OCI-LY1 (cell line): ENCODE measurements around the gene ADAMTS17.

ENCODE experiments used
- H2AFZ ChIP-seq: fragments of 200-600 bp; sonication (generic), shearing (Covaris generic); 2 replicates; pipeline ENCODE4 v1.6.0; 2014; ENCODE audit warnings: antibody characterized with exemption, mild to moderate bottlenecking, low read length
- H3F3A ChIP-seq: fragments of 200-600 bp; sonication (generic), shearing (Covaris generic); 2 replicates; pipeline ENCODE4 v1.6.0; 2014; ENCODE audit warnings: mild to moderate bottlenecking, antibody characterized with exemption, low read length, moderate library complexity; ENCODE audit not compliant: insufficient read depth
- H3K27ac ChIP-seq: fragments of 200-600 bp; sonication (generic); 2 replicates; pipeline ENCODE4 v1.5.1; 2014; ENCODE audit warnings: low read length, mixed run types, mild to moderate bottlenecking, low read depth; ENCODE audit not compliant: poor library complexity, severe bottlenecking
- H3K27me3 ChIP-seq: fragments of 200-600 bp; sonication (generic); 2 replicates; pipeline ENCODE4 v1.6.0; 2014; ENCODE audit warnings: antibody characterized with exemption, mild to moderate bottlenecking, low read length, moderate library complexity; ENCODE audit not compliant: insufficient read depth
- H3K36me3 ChIP-seq: fragments of 200-600 bp; sonication (generic); 2 replicates; pipeline ENCODE4 v1.6.1; 2014; ENCODE audit warnings: mild to moderate bottlenecking, antibody characterized with exemption, low read length, moderate library complexity, mixed read lengths; ENCODE audit not compliant: insufficient read depth
- H3K4me1 ChIP-seq: fragments of 200-600 bp; sonication (generic); 2 replicates; pipeline ENCODE4 v1.5.1; 2014; ENCODE audit warnings: mild to moderate bottlenecking, low read length, moderate library complexity; ENCODE audit not compliant: insufficient read depth, severe bottlenecking
- H3K4me2 ChIP-seq: fragments of 200-600 bp; sonication (generic), shearing (Covaris generic); 2 replicates; pipeline ENCODE4 v1.6.1; 2014; ENCODE audit warnings: low read length
- H3K4me3 ChIP-seq: fragments of 200-600 bp; sonication (generic); 2 replicates; pipeline ENCODE4 v1.5.1; 2014; ENCODE audit warnings: low read length, low read depth, mild to moderate bottlenecking, mixed read lengths; ENCODE audit not compliant: poor library complexity, severe bottlenecking
- H3K79me2 ChIP-seq: fragments of 200-600 bp; shearing (Covaris generic); 2 replicates; pipeline ENCODE4 v1.6.1; 2016; ENCODE audit warnings: mixed run types, low read length, mixed read lengths; ENCODE audit not compliant: insufficient read depth
- H3K9ac ChIP-seq: fragments of 200-600 bp; sonication (generic), shearing (Covaris generic); 2 replicates; pipeline ENCODE4 v1.6.1; 2014; ENCODE audit warnings: mild to moderate bottlenecking, low read length, mixed read lengths
- H3K9me2 ChIP-seq: fragments of 200-600 bp; sonication (generic), shearing (Covaris generic); 2 replicates; pipeline ENCODE4 v1.6.1; 2014; ENCODE audit warnings: low read depth, mild to moderate bottlenecking, low read length, mixed read lengths
- H3K9me3 ChIP-seq: fragments of 200-600 bp; shearing (Covaris generic); 2 replicates; pipeline ENCODE4 v1.6.1; 2014; ENCODE audit warnings: low read length, mixed read lengths
- H4K20me1 ChIP-seq: fragments of 200-600 bp; sonication (generic), shearing (Covaris generic); 2 replicates; pipeline ENCODE4 v1.6.0; 2016; ENCODE audit warnings: mild to moderate bottlenecking, low read length; ENCODE audit not compliant: insufficient read depth
- EZH2 ChIP-seq: fragments of 200-600 bp; sonication (generic), shearing (Covaris generic); IDR thresholded peaks from 2 replicates; pipeline ENCODE4 v1.8.0; 2017; ENCODE audit warnings: borderline replicate concordance, mixed run types, mild to moderate bottlenecking, antibody characterized with exemption, low read length, moderate library complexity, mixed read lengths
- TF ChIP-seq, protein P1 (sequence below): fragments of 200-600 bp; sonication (generic), shearing (Covaris generic); IDR thresholded peaks from 2 replicates; pipeline ENCODE4 v1.5.1; 2017; ENCODE audit warnings: mild to moderate bottlenecking, antibody characterized with exemption, low read length, moderate library complexity, mixed read lengths

The ADAMTS17 gene

DNA sequence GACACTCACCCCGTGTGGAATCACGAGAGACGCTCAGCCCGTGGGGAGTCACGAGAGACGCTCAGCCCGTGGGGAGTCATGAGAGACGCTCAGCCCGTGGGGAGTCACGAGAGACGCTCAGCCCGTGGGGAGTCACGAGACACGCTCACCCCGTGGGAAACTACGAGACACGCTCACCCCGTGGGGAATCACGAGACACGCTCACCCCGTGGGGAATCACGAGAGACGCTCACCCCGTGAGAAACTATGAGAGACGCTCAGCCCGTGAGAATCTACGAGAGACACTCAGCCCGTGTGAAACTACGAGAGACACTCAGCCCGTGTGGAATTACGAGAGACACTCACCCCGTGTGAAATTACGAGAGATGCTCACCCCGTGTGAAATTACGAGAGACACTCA, 49.8 kb downstream of the ADAMTS17 start:
- Histone ChIP-seq H3F3A (no peaks in the 10 kb centered on the region), H3K9me3 (no peaks in the 10 kb centered on the region), H4K20me1 (no peaks in the 10 kb centered on the region), H2AFZ (no peak overlapping the region), H3K9ac (no peak overlapping the region), H3K9me2 (no peaks in the 10 kb centered on the region), H3K27me3 (0 out of 2 replicates have a peak, but pooled peaks cover 3% of the 10 kb centered on the region), H3K4me3 (no peak overlapping the region), H3K79me2 (no peaks in the 10 kb centered on the region), H3K27ac (no peak overlapping the region), H3K4me1 (no peaks in the 10 kb centered on the region), H3K36me3 (no peaks in the 10 kb centered on the region), H3K4me2 (no peak overlapping the region)
- TF ChIP-seq, protein P1, sequence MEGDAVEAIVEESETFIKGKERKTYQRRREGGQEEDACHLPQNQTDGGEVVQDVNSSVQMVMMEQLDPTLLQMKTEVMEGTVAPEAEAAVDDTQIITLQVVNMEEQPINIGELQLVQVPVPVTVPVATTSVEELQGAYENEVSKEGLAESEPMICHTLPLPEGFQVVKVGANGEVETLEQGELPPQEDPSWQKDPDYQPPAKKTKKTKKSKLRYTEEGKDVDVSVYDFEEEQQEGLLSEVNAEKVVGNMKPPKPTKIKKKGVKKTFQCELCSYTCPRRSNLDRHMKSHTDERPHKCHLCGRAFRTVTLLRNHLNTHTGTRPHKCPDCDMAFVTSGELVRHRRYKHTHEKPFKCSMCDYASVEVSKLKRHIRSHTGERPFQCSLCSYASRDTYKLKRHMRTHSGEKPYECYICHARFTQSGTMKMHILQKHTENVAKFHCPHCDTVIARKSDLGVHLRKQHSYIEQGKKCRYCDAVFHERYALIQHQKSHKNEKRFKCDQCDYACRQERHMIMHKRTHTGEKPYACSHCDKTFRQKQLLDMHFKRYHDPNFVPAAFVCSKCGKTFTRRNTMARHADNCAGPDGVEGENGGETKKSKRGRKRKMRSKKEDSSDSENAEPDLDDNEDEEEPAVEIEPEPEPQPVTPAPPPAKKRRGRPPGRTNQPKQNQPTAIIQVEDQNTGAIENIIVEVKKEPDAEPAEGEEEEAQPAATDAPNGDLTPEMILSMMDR, result no peak

DNA sequence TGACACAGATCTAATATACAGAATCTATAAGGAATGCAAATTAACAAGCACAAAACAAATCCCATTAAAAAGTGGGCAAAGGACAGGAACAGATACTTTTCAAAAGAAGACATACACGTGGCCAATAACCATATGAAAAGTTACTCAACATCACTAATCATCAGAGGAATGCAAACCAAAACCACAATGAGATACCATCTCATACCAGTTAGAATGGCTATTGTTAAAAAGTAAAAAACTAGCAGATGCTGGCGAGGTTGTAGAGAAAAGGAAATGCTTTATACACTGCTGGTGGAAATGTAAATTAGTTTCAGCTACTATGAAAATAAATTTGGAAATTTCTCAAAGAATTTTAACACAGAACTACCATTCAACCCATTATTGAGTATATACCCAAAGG, 50.7 kb downstream of the ADAMTS17 start:
- H2AFZ ChIP-seq, result no peak overlapping the region
- no peaks in the 10 kb centered on the region for H3K4me1 ChIP-seq
- no peaks in the 10 kb centered on the region for H3K9me3 ChIP-seq
- TF ChIP-seq EZH2, result no peak
- TF ChIP-seq, protein P1, result no peak
- no peaks in the 10 kb centered on the region for H3F3A ChIP-seq
- H3K27ac ChIP-seq, result no peak overlapping the region
- H3K9me2 ChIP-seq, result no peaks in the 10 kb centered on the region
- H3K9ac ChIP-seq, result no peak overlapping the region
- no peak overlapping the region for H3K4me2 ChIP-seq
- no peaks in the 10 kb centered on the region for H4K20me1 ChIP-seq
- H3K36me3 ChIP-seq, result no peaks in the 10 kb centered on the region
- H3K79me2 ChIP-seq, result no peaks in the 10 kb centered on the region
- no peak overlapping the region for H3K4me3 ChIP-seq
- H3K27me3 ChIP-seq, result no peaks in the 10 kb centered on the region

DNA sequence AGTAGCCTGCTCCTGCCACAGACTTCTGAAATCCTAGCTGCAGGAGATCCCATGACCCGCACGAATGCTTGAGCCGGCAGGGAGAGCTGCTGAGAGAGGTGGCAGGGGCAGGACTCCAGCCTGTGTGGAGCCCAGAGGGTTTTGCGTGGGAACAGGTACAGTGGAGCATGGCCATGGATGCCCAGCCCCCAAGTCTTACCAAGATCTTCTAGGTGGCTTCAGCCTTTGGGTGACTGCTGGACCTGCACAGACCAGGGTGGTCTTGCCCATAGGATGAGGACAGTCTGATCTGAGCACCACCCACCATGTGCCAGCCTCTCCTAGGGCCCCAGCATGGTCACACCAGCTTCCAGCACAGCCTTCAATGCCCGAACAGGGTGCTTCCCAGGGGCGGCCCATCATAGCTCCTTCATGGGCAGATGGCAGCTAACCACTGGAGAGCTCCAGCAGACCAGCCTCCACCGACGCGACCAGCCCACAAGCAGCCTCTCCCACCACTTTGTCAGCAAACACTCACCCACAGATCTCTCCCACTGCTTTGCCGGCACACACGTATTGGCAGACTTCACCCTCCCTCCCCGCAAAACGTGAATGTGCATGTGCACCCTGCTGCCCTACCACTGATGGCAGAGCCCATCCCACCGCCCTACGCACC, 56.0 kb downstream of the ADAMTS17 start:
- Histone ChIP-seq H3K4me1 (no peaks in the 10 kb centered on the region), H3K4me3 (no peak overlapping the region), H3K4me2 (no peak overlapping the region), H2AFZ (no peak overlapping the region), H3K27me3 (no peaks in the 10 kb centered on the region), H3K27ac (no peak overlapping the region), H3K9ac (no peak overlapping the region), H4K20me1 (no peaks in the 10 kb centered on the region), H3K79me2 (no peaks in the 10 kb centered on the region), H3K36me3 (no peaks in the 10 kb centered on the region), H3K9me2 (no peaks in the 10 kb centered on the region), H3K9me3 (no peaks in the 10 kb centered on the region), H3F3A (no peaks in the 10 kb centered on the region)
- TF ChIP-seq EZH2, result no peak
- TF ChIP-seq, protein P1, result no peak
